ENCODE measurements around the gene ZFAND3. TPM values are rescaled to one million over a fixed set of nuclear protein-coding genes. Genes with fewer than 3 reads are reported as not detected.

The ZFAND3 gene
- total RNA-seq, 1 experiment from 2014 or later = 107 TPM

GRCh38 chr6:37988127-37988526 is 168.6 kb downstream of the ZFAND3 start:
- intact Hi-C loops (cut with micrococcal nuclease; ENCODE audit: unreplicated experiment) = no loop called here
- Mint-ChIP-seq H3K4me3 (ENCODE audit: unreplicated experiment) (no peak overlapping the region), H3K27me3 (ENCODE audit: insufficient read depth, unreplicated experiment) (no peaks in the 10 kb centered on the region), H3K9me3 (ENCODE audit: unreplicated experiment) (no peaks in the 10 kb centered on the region), H3K36me3 (ENCODE audit: insufficient read depth, unreplicated experiment) (peaks cover 6% of the 10 kb centered on the region), H3K27ac (ENCODE audit: unreplicated experiment) (no peak overlapping the region), H3K4me1 (ENCODE audit: low read depth, unreplicated experiment) (no peaks in the 10 kb centered on the region)
- POLR2A ChIA-PET = interaction anchor here (0.6 kb wide), 1 partner anchor 58 kb away, joined by 4 read pairs; no protein-coding TSS in a partner anchor
- no peaks in the 10 kb centered on the region for H3K27me3 ChIP-seq (replicated peaks; ENCODE audit: control insufficient read depth, insufficient read depth, low read length)
- no peak overlapping the region for H3K4me3 ChIP-seq (ENCODE audit: low read depth, low read length)
- DNase-seq = no peak
- peaks cover 13% of the 10 kb centered on the region for H3K4me1 ChIP-seq
- CTCF ChIA-PET = interaction anchor here (0.6 to 1.0 kb wide), 2 partner anchors 197 to 221 kb away, joined by 3 to 4 read pairs; no protein-coding TSS in a partner anchor
- no peak for TF ChIP-seq CTCF (IDR thresholded peaks at IDR 0.05; ENCODE audit: insufficient read depth in 1 of 2, low read depth in 1 of 2, low read length in 1 of 2, severe bottlenecking in 1 of 2, unreplicated experiment in 1 of 2)
- no peaks in the 10 kb centered on the region for H3K36me3 ChIP-seq (ENCODE audit: control insufficient read depth, insufficient read depth, low read length)
- no TSS peak for BruUV-seq (replicated peaks)
- no peaks in the 10 kb centered on the region for H3K9me3 ChIP-seq

DNA sequence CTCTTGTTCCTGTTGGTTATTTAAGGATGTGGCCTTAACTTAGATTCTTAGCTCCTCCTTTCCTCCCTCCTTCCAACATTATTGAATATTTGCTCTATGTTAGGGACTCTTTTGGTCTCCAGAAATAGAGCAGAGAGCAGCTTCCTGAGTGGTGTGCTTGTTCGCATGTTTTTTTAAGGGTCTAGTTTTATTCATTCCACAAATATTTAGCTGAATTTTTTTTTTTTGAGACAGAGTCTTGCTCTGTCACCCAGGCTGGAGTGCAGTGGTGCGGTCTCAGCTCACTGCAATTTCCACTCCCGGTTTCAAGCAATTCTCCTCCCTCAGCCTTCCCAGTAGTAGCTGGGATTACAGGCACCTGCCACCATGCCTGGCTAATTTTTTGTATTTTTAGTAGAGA is 169.2 kb downstream of the ZFAND3 start:
- no peak overlapping the region for H3K4me3 ChIP-seq (ENCODE audit: low read depth, low read length)
- no peaks in the 10 kb centered on the region for H3K27me3 ChIP-seq (replicated peaks; ENCODE audit: control insufficient read depth, insufficient read depth, low read length)
- H3K27ac Mint-ChIP-seq (ENCODE audit: unreplicated experiment) = no peak overlapping the region
- H3K36me3 Mint-ChIP-seq (ENCODE audit: insufficient read depth, unreplicated experiment) = peaks cover 6% of the 10 kb centered on the region
- H3K27me3 Mint-ChIP-seq (ENCODE audit: insufficient read depth, unreplicated experiment) = no peaks in the 10 kb centered on the region
- H3K9me3 Mint-ChIP-seq (ENCODE audit: unreplicated experiment) = no peaks in the 10 kb centered on the region
- intact Hi-C loops (cut with micrococcal nuclease; ENCODE audit: unreplicated experiment) = no loop called here
- no peaks in the 10 kb centered on the region for H3K36me3 ChIP-seq (ENCODE audit: control insufficient read depth, insufficient read depth, low read length)
- no peak overlapping the region for H3K4me3 Mint-ChIP-seq (ENCODE audit: unreplicated experiment)
- no peak for DNase-seq
- ChIA-PET POLR2A (interaction anchor here (0.6 kb wide), 1 partner anchor 59 kb away, joined by 4 read pairs; no protein-coding TSS in a partner anchor), CTCF (interaction anchor here (0.5 to 1.0 kb wide), 2 partner anchors 80 to 198 kb away, joined by 4 to 5 read pairs; no protein-coding TSS in a partner anchor)
- TF ChIP-seq CTCF (IDR thresholded peaks at IDR 0.05; ENCODE audit: insufficient read depth in 1 of 2, low read depth in 1 of 2, low read length in 1 of 2, severe bottlenecking in 1 of 2, unreplicated experiment in 1 of 2) = no peak
- BruUV-seq (replicated peaks) = no TSS peak
- no peaks in the 10 kb centered on the region for H3K4me1 Mint-ChIP-seq (ENCODE audit: low read depth, unreplicated experiment)
- no peaks in the 10 kb centered on the region for H3K9me3 ChIP-seq
- H3K4me1 ChIP-seq = peaks cover 13% of the 10 kb centered on the region

DNA sequence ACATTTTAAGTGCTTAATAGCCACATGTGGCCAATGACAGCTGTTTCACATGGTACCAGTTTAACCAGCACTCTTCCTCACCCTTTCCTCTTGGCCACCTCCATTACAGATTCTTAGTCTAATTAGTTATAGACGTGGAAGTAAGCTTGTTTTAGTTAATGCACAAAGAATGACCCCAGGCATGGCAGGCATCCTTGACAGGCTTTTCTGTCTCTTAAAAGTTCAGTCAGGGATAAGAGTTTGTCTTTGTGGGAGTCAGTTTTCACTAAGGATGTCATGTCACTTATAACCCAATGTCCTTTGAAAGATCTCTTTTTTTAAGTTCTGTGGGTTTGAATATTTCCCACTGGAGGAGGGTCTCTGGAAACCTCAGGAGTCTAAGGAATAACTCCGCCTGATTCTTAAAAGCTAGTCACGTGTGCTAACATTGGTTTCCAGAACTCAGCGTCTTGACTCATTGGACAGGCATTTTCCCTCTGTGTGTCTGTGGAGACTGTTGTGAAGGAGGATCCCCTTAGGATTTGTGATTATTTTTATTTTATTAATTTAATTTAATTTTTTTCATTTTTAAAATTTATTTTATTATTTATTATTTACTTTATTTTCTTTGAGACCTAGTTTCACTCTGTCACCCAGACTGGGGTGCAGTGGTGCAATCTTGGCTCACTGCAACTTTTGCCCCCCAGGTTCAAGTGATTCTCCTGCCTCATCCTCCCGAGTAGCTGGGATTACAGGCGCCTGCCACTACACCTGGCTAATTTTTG is 171.4 kb downstream of the ZFAND3 start:
- Histone ChIP-seq H3K4me1 (peaks cover 13% of the 10 kb centered on the region), H3K4me3 (ENCODE audit: low read depth, low read length) (no peak overlapping the region), H3K36me3 (ENCODE audit: control insufficient read depth, insufficient read depth, low read length) (no peaks in the 10 kb centered on the region), H3K9me3 (no peaks in the 10 kb centered on the region), H3K27me3 (replicated peaks; ENCODE audit: control insufficient read depth, insufficient read depth, low read length) (no peaks in the 10 kb centered on the region)
- ChIA-PET POLR2A (no interaction called here), CTCF (no interaction called here)
- no peak overlapping the region for H3K27ac Mint-ChIP-seq (ENCODE audit: unreplicated experiment)
- H3K4me3 Mint-ChIP-seq (ENCODE audit: unreplicated experiment) = no peak overlapping the region
- no peak for DNase-seq
- TF ChIP-seq CTCF (IDR thresholded peaks at IDR 0.05; ENCODE audit: insufficient read depth in 1 of 2, low read depth in 1 of 2, low read length in 1 of 2, severe bottlenecking in 1 of 2, unreplicated experiment in 1 of 2) = no peak
- no peaks in the 10 kb centered on the region for H3K9me3 Mint-ChIP-seq (ENCODE audit: unreplicated experiment)
- intact Hi-C loops (cut with micrococcal nuclease; ENCODE audit: unreplicated experiment) = no loop called here
- H3K27me3 Mint-ChIP-seq (ENCODE audit: insufficient read depth, unreplicated experiment) = no peaks in the 10 kb centered on the region
- no peaks in the 10 kb centered on the region for H3K4me1 Mint-ChIP-seq (ENCODE audit: low read depth, unreplicated experiment)
- BruUV-seq (replicated peaks) = no TSS peak
- H3K36me3 Mint-ChIP-seq (ENCODE audit: insufficient read depth, unreplicated experiment) = peaks cover 6% of the 10 kb centered on the region

Measured in Caco-2 (cell line).